NCI-H345 treated with DMSO at 0.1 percent for 48 hours (cell line): ENCODE measurements around the gene GCH1.
A peak's percentile ranks its signal among the peaks of the same experiment; 100 is the strongest.
"Not testable (repeated sequence)": the region's sequence is repeated elsewhere in the genome, so short reads cannot be mapped to it uniquely, and the experiment has no call there.

Experiments
- DNase-seq: peaks from one replicate; lab custom pipeline; 2025; ENCODE audit not compliant: unreplicated experiment; lab: John Stamatoyannopoulos, UW

Gene GCH1

GRCh38 chr14:54902521-54903420, at the start of gene GCH1:
GCH1 (minus strand) TSS chr14:54902826; CDS start chr14:54902663, 163 bp downstream.
- DNase-seq: peak; percentile 75

DNA sequence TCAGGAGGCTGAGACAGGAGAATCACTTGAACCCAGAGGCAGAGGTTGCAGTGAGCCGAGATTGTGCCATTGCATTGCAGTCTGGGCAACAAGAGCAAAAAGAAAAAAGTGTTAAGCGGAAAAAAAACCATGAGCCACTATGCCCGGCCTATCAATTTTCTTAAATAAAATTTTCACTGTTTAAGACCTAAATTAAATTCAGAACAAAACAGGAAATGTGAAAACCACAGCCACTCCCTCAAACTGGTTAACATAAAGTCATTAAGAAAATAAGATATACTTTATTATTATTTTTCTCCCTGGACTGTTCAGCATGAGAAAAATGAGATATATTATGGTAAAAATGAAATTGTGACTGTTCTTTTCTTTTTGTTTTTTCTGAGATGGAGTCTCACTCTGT, 44.6 kb upstream of the GCH1 start:
- DNase-seq: no peak

- no peak for DNase-seq
Observed at GRCh38 chr14:54946500-54946899, 43.9 kb upstream of the GCH1 start.

GRCh38 chr14:54944737-54945391, 42.2 kb upstream of the GCH1 start:
- no peak for DNase-seq

DNA sequence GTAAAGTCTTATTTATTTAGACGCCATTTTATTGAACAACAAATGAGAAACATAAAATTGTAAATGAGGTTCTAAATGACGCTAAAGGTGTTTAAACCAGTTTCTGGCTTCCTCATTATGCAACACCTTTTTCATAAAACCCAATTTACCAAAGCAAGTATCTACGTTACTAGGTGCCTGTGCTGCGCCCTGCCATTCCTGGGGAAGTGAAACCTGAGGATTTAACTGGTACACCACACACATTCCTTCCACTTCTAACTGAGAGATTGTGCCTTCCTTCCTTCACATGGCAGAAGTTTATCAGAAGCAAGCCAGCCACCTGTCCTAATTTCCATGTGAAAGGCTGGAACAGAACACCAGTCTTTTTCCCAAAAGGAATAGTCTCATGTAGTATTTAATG, 40.3 kb upstream of the GCH1 start:
- no peak for DNase-seq

- DNase-seq: no peak
Observed at GRCh38 chr14:54936816-54937215, 34.2 kb upstream of the GCH1 start.

DNA sequence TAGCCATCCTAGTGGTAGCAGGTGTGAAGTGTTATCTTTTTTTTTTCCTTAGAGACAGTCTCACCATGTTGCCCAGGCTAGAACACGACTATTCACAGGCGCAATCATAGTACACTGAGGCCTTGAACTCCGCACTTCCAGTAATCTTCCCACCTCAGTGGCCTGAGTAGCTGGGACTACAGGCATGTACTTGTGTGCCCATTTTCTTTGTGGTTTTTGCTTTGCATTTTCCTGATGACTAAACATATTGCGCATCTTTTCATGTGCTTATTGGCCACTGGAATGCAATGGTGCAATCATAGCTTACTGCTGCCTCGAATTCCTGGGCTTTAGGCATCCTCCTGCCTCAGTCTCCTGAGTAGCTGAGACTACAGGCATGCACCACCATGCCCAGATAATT, 33.3 kb upstream of the GCH1 start:
- no peak for DNase-seq

GRCh38 chr14:54935100-54935499, 32.5 kb upstream of the GCH1 start:
- no peak for DNase-seq

- no peak for DNase-seq
Observed at GRCh38 chr14:54933006-54933405, 30.4 kb upstream of the GCH1 start.

DNA sequence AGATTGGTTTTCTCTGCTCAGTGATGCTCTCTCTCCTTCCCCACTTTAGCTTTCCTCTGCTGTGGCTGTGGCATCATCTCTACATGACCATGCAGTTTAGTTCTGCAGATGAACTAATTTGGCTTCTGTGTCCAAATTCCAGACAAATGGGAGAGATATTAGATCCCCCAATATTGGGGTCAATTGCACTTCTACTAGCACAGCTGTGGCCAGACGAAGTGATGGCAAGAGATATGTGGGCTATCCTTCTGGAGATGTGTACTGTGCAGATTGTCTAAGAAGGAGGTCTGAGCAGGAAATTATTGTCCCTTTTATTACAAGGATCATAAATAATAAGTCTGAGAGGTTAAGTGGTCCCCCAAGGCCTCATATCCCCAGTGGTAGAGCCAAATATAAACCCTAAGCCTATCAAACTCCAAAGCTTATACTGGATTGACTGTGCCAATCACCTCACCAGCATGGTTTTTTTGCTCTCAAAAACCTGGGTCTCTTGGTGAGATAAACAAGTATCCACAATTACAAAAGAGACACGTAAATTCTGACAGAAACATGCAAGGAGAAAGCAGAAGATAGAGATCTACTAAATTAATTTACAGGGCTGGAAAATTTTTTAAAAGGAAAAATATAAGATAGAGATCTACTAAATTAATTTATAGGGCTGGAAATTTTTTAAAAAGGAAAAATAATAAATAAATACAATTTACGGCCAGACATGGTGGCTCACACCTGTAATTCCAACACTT, 29.1 kb upstream of the GCH1 start:
- no peak for DNase-seq

- DNase-seq: no peak
Observed at GRCh38 chr14:54931101-54931500, 28.5 kb upstream of the GCH1 start.

DNA sequence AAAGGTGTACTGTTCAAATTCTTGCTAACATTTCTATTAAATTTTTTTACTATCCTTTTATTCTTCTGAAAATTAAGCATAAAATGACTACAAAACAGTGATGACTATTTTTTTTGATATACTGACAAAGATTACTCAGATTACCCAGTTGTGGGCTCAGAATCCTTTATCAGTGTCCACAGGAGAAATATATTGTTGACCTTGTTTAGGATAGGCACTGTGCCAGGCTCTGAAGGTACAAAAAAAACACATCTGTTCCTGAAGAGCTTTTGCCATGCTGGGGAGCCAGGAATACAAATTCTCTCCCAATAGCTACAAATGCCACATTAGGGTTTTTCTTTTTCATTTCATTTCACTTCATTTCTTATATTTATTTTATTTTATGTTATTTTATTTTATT, 26.9 kb upstream of the GCH1 start:
- DNase-seq: peak; percentile 21

- no peak for DNase-seq
Observed at GRCh38 chr14:54928216-54928615, 25.6 kb upstream of the GCH1 start.

DNA sequence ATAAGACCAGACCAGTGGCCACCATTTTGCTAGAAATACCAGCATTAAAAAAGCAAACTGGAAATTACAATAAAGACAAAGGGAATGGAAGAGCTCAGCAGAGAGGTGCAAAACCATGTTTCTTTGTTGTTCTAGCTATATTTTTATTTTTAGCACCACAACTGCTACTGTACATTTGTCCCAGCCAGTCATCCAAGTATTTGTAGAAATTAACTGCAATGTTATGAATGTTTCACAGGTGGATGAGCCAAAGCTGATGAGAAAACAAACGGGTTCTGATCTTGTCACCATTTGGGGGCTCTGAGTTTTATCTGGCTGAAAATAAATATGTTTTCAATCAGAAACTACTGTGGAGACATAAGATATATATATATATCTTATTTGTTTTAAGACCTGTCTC, 24.9 kb upstream of the GCH1 start:
- no peak for DNase-seq

DNA sequence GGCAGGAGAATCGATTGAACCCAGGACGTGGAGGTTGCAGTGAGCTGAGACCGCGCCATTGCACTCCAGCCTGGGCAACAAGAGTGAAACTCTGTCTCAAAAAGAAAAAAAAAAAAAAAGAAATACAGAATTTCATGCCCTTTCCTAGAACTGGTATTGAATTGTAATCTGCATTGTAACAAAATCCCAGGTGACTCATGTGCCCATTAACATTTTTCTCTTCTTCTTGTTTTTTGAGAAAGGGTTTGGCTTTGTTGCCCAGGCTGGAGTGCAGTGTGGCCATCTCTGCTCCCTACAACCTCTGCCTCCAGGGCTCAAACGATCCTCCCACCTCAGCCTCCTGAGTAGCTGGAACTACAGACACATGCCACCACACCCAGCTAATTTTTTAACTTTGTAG, 23.9 kb upstream of the GCH1 start:
- DNase-seq: not testable (repeated sequence)

DNA sequence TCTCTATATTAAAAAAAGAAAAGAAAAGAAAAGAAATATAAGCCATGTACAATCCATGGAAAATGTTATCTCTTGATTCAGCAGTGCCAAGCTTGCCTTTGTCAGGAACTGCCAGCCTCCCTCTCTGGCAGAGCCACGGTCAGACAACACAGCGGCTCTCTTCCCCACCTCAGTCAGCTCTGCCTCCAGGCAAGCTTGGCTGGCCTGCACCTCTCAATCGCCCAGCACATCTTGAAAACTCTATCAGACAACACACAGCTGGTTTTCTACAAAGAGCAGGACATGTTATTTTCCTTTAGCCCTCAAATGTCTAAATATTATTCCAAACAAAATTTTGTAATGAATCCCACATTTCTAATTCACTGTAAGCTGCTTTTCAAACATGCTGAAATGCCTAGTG, 20.0 kb upstream of the GCH1 start:
- DNase-seq: no peak

DNA sequence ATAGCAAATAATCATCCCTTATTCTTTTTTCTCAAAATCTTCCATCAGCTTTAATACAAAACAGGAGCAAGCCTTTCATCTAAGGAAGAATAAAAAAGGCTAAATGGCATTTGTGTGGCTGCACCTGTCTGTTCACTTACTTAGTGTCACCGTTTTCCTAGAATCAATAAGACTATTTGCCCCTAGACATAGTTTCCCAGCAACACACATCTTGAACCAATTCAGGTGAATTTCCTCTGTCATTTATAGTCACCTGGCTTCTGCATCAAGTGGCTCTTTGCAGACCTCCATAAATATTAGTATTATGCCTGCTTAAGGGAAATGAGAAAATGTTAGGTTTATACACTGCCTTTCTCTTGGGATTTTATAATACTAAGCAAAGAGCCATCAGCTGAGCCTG, 17.4 kb upstream of the GCH1 start:
- peak; percentile 61 for DNase-seq

- DNase-seq: no peak
Observed at GRCh38 chr14:54919330-54919729, 16.7 kb upstream of the GCH1 start.

DNA sequence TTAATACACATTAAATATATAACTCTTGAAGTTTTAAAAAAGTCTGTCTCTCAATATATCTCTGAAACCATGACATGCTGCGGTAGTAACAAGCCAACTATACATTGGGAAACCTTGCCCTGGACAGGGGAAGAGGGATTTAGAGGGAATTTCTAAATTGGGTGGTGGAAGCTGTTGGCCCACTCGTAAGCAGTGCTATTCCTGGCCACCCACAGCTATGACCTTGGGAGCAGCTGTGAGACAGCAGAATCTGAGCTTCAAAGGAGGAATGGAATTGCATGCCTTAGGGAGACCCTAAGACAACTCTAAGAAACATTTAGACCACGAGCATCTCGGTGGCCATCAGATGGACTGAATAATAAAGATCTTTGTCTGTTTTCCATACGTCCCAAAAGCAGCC, 15.8 kb upstream of the GCH1 start:
- DNase-seq: no peak

GRCh38 chr14:54916101-54916500, 13.5 kb upstream of the GCH1 start:
- DNase-seq: no peak

DNA sequence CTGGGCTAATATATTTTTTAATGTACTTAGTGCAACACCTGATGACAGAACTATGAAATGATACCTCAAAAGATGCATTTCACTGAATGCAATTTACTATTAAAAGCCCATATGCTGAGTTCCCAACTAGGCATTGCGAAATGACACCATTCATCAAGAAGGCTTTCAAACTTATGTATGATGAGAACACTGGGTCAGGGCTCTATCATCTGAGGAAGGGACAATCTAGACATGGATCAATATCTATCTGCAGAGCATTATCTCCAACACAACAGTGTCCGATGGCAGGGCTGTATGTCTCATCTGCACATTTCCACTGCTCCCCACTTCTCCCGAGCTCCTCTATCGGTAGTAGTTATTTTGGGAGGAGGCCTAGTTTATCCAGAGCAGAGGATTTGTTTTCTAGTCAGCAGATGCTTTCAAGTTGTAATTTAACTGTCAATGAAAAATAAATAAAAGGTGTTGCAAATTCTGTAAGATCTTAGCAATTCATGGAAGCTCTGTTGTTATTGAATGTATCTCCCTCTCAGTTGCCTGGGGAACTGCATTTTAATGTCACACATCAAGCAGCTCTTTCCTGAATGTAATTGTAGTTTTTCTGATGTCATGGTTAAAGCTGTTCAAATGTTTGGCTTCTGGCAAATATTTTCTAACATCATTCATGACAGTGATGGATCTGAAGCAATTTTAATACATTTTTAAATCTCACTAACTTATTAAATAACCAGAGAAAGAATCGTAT, 7.4 kb upstream of the GCH1 start:
- DNase-seq: no peak
